HL-60 (cell line): Measurements from ENCODE around the gene EPS15.

Experiments
- DNase-seq, 2 experiments: peaks; one replicate each; pipeline ENCODE4 v3.0.0-alpha.2; 2010 to 2020; ENCODE audit warnings: low read depth in 1 of 2, low spot score in 1 of 2
- H3K27ac ChIP-seq: fragments of 250-450 bp; sonication (Bioruptor Pico); replicated peaks from 2 replicates; pipeline ENCODE4 v1.5.1; 2020; ENCODE audit warnings: mild to moderate bottlenecking, moderate library complexity
- H3K27me3 ChIP-seq: fragments of 250-450 bp; sonication (Bioruptor Pico); 2 replicates; pipeline ENCODE4 v1.5.1; 2021; ENCODE audit warnings: mild to moderate bottlenecking, moderate library complexity; ENCODE audit not compliant: insufficient read depth, poor library complexity, severe bottlenecking
- H3K4me3 ChIP-seq: replicated peaks from 2 replicates; pipeline ENCODE4 v1.5.1; 2011; ENCODE audit warnings: mild to moderate bottlenecking, control low read depth, low read length; ENCODE audit not compliant: insufficient read depth
- CTCF ChIP-seq: IDR thresholded peaks from one replicate; pipeline ENCODE4 v1.5.1; 2011; ENCODE audit warnings: low read length, control low read depth, inconsistent platforms; ENCODE audit not compliant: insufficient read depth
- GABPA ChIP-seq: IDR thresholded peaks from 2 replicates; pipeline ENCODE4 v1.6.1; 2012; ENCODE audit warnings: low read depth
- POLR2AphosphoS5 ChIP-seq: IDR thresholded peaks from 2 replicates; pipeline ENCODE4 v1.6.1; 2012; ENCODE audit warnings: low read depth
- SPI1 ChIP-seq: IDR thresholded peaks from 2 replicates; pipeline ENCODE4 v1.6.1; 2012; ENCODE audit warnings: low read depth, mild to moderate bottlenecking, borderline replicate concordance
- TF ChIP-seq, protein P1 (sequence below): IDR thresholded peaks from 2 replicates; pipeline ENCODE4 v1.6.1; 2012; ENCODE audit warnings: low read depth; ENCODE audit not compliant: insufficient replicate concordance

The EPS15 gene

GRCh38 chr1:51425955-51426354 is 93.1 kb downstream of the EPS15 start:
- Histone ChIP-seq H3K4me3 (no peak overlapping the region), H3K27ac (no peak overlapping the region), H3K27me3 (no peaks in the 10 kb centered on the region)
- TF ChIP-seq POLR2AphosphoS5 (no peak), SPI1 (no peak), GABPA (no peak), CTCF (no peak)
- TF ChIP-seq, protein P1, sequence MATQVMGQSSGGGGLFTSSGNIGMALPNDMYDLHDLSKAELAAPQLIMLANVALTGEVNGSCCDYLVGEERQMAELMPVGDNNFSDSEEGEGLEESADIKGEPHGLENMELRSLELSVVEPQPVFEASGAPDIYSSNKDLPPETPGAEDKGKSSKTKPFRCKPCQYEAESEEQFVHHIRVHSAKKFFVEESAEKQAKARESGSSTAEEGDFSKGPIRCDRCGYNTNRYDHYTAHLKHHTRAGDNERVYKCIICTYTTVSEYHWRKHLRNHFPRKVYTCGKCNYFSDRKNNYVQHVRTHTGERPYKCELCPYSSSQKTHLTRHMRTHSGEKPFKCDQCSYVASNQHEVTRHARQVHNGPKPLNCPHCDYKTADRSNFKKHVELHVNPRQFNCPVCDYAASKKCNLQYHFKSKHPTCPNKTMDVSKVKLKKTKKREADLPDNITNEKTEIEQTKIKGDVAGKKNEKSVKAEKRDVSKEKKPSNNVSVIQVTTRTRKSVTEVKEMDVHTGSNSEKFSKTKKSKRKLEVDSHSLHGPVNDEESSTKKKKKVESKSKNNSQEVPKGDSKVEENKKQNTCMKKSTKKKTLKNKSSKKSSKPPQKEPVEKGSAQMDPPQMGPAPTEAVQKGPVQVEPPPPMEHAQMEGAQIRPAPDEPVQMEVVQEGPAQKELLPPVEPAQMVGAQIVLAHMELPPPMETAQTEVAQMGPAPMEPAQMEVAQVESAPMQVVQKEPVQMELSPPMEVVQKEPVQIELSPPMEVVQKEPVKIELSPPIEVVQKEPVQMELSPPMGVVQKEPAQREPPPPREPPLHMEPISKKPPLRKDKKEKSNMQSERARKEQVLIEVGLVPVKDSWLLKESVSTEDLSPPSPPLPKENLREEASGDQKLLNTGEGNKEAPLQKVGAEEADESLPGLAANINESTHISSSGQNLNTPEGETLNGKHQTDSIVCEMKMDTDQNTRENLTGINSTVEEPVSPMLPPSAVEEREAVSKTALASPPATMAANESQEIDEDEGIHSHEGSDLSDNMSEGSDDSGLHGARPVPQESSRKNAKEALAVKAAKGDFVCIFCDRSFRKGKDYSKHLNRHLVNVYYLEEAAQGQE, result no peak
- DNase-seq, result no peak

DNA sequence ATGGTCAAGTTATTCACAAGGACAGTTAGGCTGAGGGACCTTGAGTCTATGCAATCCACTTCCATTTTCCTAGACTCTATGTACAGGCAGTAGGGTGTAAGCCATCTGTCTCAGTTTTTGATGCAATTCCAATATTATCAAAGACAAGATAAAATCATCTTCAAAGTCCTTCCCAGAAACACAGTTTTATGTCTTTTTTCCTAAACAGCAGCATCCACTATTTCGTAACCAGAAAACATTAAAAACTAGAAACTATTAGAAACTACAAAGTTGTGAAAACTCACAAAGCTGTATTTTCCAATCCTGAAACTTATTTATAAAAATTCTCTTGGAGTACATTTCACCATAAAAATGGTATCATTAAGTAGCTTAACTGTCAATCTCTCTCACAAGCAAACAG is 93.8 kb downstream of the EPS15 start:
- Histone ChIP-seq H3K27ac (no peak overlapping the region), H3K4me3 (no peak overlapping the region), H3K27me3 (no peaks in the 10 kb centered on the region)
- no peak for DNase-seq
- TF ChIP-seq GABPA (no peak), SPI1 (no peak), CTCF (no peak), POLR2AphosphoS5 (no peak)
- TF ChIP-seq, protein P1, result no peak

DNA sequence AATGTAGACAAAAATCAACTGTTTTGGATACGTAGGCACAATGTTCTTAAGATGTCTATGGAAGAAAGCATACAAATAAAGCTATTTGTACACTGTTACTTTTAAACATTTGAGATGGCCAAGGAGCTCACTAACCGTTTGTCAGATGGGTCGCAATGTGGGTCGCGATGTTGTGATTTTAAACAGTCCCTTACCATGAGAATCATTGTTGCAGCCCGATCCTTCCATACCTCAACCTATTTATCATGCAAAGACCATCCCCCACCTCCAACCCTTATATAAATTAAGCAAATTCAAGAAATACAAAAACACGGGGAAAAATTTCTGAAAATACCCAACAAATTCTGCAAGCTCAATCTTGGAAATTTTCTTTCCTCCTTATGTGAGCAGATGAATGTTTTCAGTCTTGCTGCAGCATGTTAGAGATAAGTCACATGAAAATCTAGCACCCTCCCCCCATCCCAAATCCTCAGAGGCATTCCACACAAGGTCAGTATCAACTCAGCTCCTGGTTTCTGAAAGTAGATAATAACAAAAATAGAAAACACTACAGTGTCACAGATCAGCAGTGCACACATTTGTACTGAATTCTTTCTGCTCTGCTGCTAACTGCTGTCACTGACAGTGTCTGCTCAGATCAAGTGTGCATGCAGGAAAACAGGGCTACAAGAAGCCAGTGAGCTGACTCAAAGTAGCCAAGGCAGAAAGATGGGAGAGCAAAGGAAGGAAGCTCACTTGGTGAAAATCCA is 95.8 kb downstream of the EPS15 start:
- no peak overlapping the region for H3K27ac ChIP-seq
- TF ChIP-seq SPI1 (no peak), POLR2AphosphoS5 (no peak), CTCF (no peak), GABPA (no peak)
- TF ChIP-seq, protein P1, result no peak
- DNase-seq, result no peak
- H3K4me3 ChIP-seq, result no peak overlapping the region
- H3K27me3 ChIP-seq, result no peaks in the 10 kb centered on the region
